Rectal smooth muscle tissue (tissue), 1 donor: ENCODE measurements around the gene IL22.

Experiments used
- H3K27ac ChIP-seq: one replicate; pipeline ENCODE4 v1.7.0; 2013; ENCODE audit warnings: low read depth, low read length, inconsistent platforms
- H3K27me3 ChIP-seq: one replicate; pipeline ENCODE4 v1.7.0; 2013; ENCODE audit warnings: low read length; ENCODE audit not compliant: control insufficient read depth, insufficient read depth
- H3K36me3 ChIP-seq: one replicate; pipeline ENCODE4 v1.7.0; 2013; ENCODE audit warnings: low read length; ENCODE audit not compliant: control insufficient read depth, insufficient read depth
- H3K4me1 ChIP-seq: one replicate; pipeline ENCODE4 v1.7.0; 2013; ENCODE audit warnings: low read length; ENCODE audit not compliant: control insufficient read depth, insufficient read depth
- H3K4me3 ChIP-seq: one replicate; pipeline ENCODE4 v1.7.0; 2013; ENCODE audit warnings: low read length
- H3K9ac ChIP-seq: one replicate; pipeline ENCODE4 v1.7.0; 2013; ENCODE audit warnings: low read length

IL22 gene

GRCh38 chr12:68253504-68253903 is at the start of gene IL22:
Gene IL22, minus strand, starts transcription at chr12:68253604. Its CDS starts 156 bp downstream, at chr12:68253448.
- Histone ChIP-seq H3K4me3 (no peak within 1 kb of the TSS), H3K9ac (no peak within 1 kb of the TSS), H3K27me3 (no peaks in the 10 kb centered on the region), H3K27ac (no peak within 1 kb of the TSS), H3K36me3 (no peaks in the 10 kb centered on the region), H3K4me1 (no peaks in the 10 kb centered on the region)

GRCh38 chr12:68297929-68298328 is 44.5 kb upstream of the IL22 start:
- Histone ChIP-seq H3K9ac (no peak overlapping the region), H3K27me3 (no peaks in the 10 kb centered on the region), H3K4me3 (no peak overlapping the region), H3K27ac (no peak overlapping the region), H3K36me3 (no peaks in the 10 kb centered on the region), H3K4me1 (no peaks in the 10 kb centered on the region)

GRCh38 chr12:68294251-68294650 is 40.8 kb upstream of the IL22 start:
- Histone ChIP-seq H3K4me3 (no peak overlapping the region), H3K9ac (no peak overlapping the region), H3K36me3 (no peaks in the 10 kb centered on the region), H3K27ac (no peak overlapping the region), H3K4me1 (no peaks in the 10 kb centered on the region), H3K27me3 (no peaks in the 10 kb centered on the region)

GRCh38 chr12:68293347-68293746 is 39.9 kb upstream of the IL22 start:
- no peaks in the 10 kb centered on the region for H3K36me3 ChIP-seq
- no peaks in the 10 kb centered on the region for H3K27me3 ChIP-seq
- H3K4me1 ChIP-seq, result no peaks in the 10 kb centered on the region
- no peak overlapping the region for H3K9ac ChIP-seq
- no peak overlapping the region for H3K27ac ChIP-seq
- H3K4me3 ChIP-seq, result no peak overlapping the region

- no peaks in the 10 kb centered on the region for H3K36me3 ChIP-seq
- no peak overlapping the region for H3K9ac ChIP-seq
- H3K27me3 ChIP-seq, result no peaks in the 10 kb centered on the region
- no peak overlapping the region for H3K4me3 ChIP-seq
- no peaks in the 10 kb centered on the region for H3K4me1 ChIP-seq
- no peak overlapping the region for H3K27ac ChIP-seq
Observed at GRCh38 chr12:68292151-68292943, 38.9 kb upstream of the IL22 start.

GRCh38 chr12:68291396-68292036 is 38.1 kb upstream of the IL22 start:
- no peak overlapping the region for H3K27ac ChIP-seq
- H3K4me3 ChIP-seq, result no peak overlapping the region

GRCh38 chr12:68290126-68290525 is 36.7 kb upstream of the IL22 start:
- no peaks in the 10 kb centered on the region for H3K27me3 ChIP-seq
- H3K27ac ChIP-seq, result no peak overlapping the region
- no peak overlapping the region for H3K4me3 ChIP-seq
- H3K9ac ChIP-seq, result no peak overlapping the region
- no peaks in the 10 kb centered on the region for H3K36me3 ChIP-seq
- no peaks in the 10 kb centered on the region for H3K4me1 ChIP-seq

More at GRCh38 chr12:68291396-68292036, 38.1 kb upstream of the IL22 start:
- Histone ChIP-seq H3K4me1 (no peaks in the 10 kb centered on the region), H3K9ac (no peak overlapping the region), H3K36me3 (no peaks in the 10 kb centered on the region), H3K27me3 (no peaks in the 10 kb centered on the region)

GRCh38 chr12:68287106-68287505 is 33.7 kb upstream of the IL22 start:
- Histone ChIP-seq H3K27ac (no peak overlapping the region), H3K4me1 (no peaks in the 10 kb centered on the region), H3K36me3 (no peaks in the 10 kb centered on the region), H3K4me3 (no peak overlapping the region), H3K9ac (no peak overlapping the region), H3K27me3 (no peaks in the 10 kb centered on the region)

GRCh38 chr12:68286396-68286795 is 33.0 kb upstream of the IL22 start:
- Histone ChIP-seq H3K27ac (no peak overlapping the region), H3K9ac (no peak overlapping the region), H3K27me3 (no peaks in the 10 kb centered on the region), H3K36me3 (no peaks in the 10 kb centered on the region), H3K4me3 (no peak overlapping the region), H3K4me1 (no peaks in the 10 kb centered on the region)

GRCh38 chr12:68285541-68285940 is 32.1 kb upstream of the IL22 start:
- Histone ChIP-seq H3K27ac (no peak overlapping the region), H3K36me3 (no peaks in the 10 kb centered on the region), H3K4me3 (no peak overlapping the region), H3K4me1 (no peaks in the 10 kb centered on the region), H3K9ac (no peak overlapping the region), H3K27me3 (no peaks in the 10 kb centered on the region)

GRCh38 chr12:68281322-68282077 is 28.1 kb upstream of the IL22 start:
- Histone ChIP-seq H3K36me3 (no peaks in the 10 kb centered on the region), H3K27ac (no peak overlapping the region), H3K9ac (no peak overlapping the region), H3K4me1 (no peaks in the 10 kb centered on the region), H3K27me3 (no peaks in the 10 kb centered on the region), H3K4me3 (no peak overlapping the region)

- no peaks in the 10 kb centered on the region for H3K4me1 ChIP-seq
- H3K9ac ChIP-seq, result no peak overlapping the region
- H3K27ac ChIP-seq, result no peak overlapping the region
- no peaks in the 10 kb centered on the region for H3K36me3 ChIP-seq
- H3K27me3 ChIP-seq, result no peaks in the 10 kb centered on the region
- no peak overlapping the region for H3K4me3 ChIP-seq
Observed at GRCh38 chr12:68280240-68280639, 26.8 kb upstream of the IL22 start.
